KOPT-K1 (cell line): ENCODE results near the gene SHANK3.

Experiments
- H3K27ac ChIP-seq: fragments of 200-600 bp; sonication (generic); 2 replicates; pipeline ENCODE4 v1.5.1; 2016; ENCODE audit warnings: antibody characterized with exemption, mild to moderate bottlenecking, low read depth, low read length; ENCODE audit not compliant: poor library complexity, severe bottlenecking
- H3K36me3 ChIP-seq: fragments of 200-600 bp; sonication (generic); 2 replicates; pipeline ENCODE4 v1.5.1; 2017; ENCODE audit warnings: antibody characterized with exemption, mild to moderate bottlenecking, low read length, moderate library complexity; ENCODE audit not compliant: insufficient read depth
- H3K9me3 ChIP-seq: fragments of 200-600 bp; sonication (generic); 2 replicates; pipeline ENCODE4 v1.5.1; 2017; ENCODE audit warnings: antibody characterized with exemption, low read length, mild to moderate bottlenecking; ENCODE audit not compliant: insufficient read depth, poor library complexity, severe bottlenecking

The SHANK3 gene

GRCh38 chr22:50717709-50718351, 45.2 kb downstream of the SHANK3 start:
- Histone ChIP-seq H3K27ac (no peak overlapping the region), H3K36me3 (no peaks in the 10 kb centered on the region), H3K9me3 (no peaks in the 10 kb centered on the region)

DNA sequence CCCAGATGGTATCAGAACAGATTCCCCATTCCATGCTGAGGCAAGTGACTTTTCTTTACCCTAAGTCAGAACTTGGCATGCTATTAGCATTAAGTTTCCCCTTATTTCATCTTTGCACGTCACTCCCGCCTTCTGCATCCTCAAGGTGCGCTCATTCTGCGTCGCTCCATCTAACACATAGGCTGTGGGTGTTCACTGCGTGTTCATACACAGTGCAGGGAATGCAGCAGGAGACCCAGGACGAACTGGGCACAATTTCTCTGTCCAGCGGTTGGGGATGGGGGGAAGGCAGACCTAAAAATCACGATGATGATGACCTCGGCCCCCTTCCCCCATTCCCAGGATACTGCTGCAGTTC, 45.7 kb downstream of the SHANK3 start:
- Histone ChIP-seq H3K27ac (no peak overlapping the region), H3K36me3 (no peaks in the 10 kb centered on the region), H3K9me3 (no peaks in the 10 kb centered on the region)

- Histone ChIP-seq H3K9me3 (no peaks in the 10 kb centered on the region), H3K36me3 (no peaks in the 10 kb centered on the region; the same call in 1 of the 2 replicates), H3K27ac (no peak overlapping the region)
Observed at GRCh38 chr22:50719814-50720300, 47.2 kb downstream of the SHANK3 start.

- Histone ChIP-seq H3K36me3 (no peaks in the 10 kb centered on the region; the same call in 1 of the 2 replicates), H3K27ac (no peak overlapping the region), H3K9me3 (no peaks in the 10 kb centered on the region)
Observed at GRCh38 chr22:50720301-50721256, 48.0 kb downstream of the SHANK3 start.

DNA sequence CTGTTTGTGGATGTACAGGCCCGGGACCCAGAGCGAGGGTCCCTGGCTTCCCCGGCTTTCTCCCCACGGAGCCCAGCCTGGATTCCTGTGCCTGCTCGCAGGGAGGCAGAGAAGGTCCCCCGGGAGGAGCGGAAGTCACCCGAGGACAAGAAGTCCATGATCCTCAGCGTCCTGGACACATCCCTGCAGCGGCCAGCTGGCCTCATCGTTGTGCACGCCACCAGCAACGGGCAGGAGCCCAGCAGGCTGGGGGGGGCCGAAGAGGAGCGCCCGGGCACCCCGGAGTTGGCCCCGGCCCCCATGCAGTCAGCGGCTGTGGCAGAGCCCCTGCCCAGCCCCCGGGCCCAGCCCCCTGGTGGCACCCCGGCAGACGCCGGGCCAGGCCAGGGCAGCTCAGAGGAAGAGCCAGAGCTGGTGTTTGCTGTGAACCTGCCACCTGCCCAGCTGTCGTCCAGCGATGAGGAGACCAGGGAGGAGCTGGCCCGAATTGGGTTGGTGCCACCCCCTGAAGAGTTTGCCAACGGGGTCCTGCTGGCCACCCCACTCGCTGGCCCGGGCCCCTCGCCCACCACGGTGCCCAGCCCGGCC, 48.7 kb downstream of the SHANK3 start:
- Histone ChIP-seq H3K9me3 (no peaks in the 10 kb centered on the region), H3K36me3 (no peaks in the 10 kb centered on the region; the same call in 1 of the 2 replicates), H3K27ac (no peak overlapping the region)

DNA sequence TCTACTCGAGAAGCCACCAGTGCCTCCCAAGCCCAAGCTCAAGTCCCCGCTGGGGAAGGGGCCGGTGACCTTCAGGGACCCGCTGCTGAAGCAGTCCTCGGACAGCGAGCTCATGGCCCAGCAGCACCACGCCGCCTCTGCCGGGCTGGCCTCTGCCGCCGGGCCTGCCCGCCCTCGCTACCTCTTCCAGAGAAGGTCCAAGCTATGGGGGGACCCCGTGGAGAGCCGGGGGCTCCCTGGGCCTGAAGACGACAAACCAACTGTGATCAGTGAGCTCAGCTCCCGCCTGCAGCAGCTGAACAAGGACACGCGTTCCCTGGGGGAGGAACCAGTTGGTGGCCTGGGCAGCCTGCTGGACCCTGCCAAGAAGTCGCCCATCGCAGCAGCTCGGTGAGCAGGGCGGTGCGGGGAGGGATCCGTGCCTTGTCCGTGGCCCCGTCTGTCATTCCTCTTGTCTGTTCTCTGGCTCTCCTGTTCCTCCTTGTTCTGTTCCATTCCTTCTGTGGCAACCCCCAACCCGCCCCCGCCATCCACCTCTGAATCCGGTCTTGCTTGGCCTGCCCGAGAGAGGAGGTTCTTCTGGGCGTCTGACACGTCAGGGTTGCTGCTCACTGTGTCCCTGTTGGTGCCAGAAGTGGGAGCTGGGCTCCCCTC, 49.6 kb downstream of the SHANK3 start:
- Histone ChIP-seq H3K36me3 (no peaks in the 10 kb centered on the region; the same call in 1 of the 2 replicates), H3K27ac (no peak overlapping the region), H3K9me3 (no peaks in the 10 kb centered on the region)
